RWPE1 (cell line): ENCODE data around the gene DNM3.
A peak's percentile ranks its signal among the peaks of the same experiment; 100 is the strongest.

Experiments used
- CTCF ChIA-PET: fragments of 350-600 bp; sonication (Branson Sonifier 250); formaldehyde crosslinking; extraction: SDS; loops from one replicate; lab custom pipeline; 2021; lab: Yijun Ruan, JAX
- POLR2A ChIA-PET: fragments of 400-600 bp; formaldehyde crosslinking; extraction: SDS; loops from one replicate; lab custom pipeline; 2020; ENCODE audit warnings: antibody characterized with exemption; ENCODE audit not compliant: low non-redundant PET; lab: Yijun Ruan, JAX
- DNase-seq: peaks from one replicate; pipeline ENCODE4 v3.0.0; 2012; ENCODE audit warnings: low spot score
- H3K27ac ChIP-seq: fragments of 450-650 bp; 2 replicates; pipeline ENCODE4 v1.5.1; 2017
- TF ChIP-seq, protein P1 (sequence below): fragments of 450-650 bp; conservative IDR thresholded peaks from 2 replicates; pipeline ENCODE4 v1.5.1; 2017; ENCODE audit warnings: low read depth, mild to moderate bottlenecking

Gene DNM3

DNA sequence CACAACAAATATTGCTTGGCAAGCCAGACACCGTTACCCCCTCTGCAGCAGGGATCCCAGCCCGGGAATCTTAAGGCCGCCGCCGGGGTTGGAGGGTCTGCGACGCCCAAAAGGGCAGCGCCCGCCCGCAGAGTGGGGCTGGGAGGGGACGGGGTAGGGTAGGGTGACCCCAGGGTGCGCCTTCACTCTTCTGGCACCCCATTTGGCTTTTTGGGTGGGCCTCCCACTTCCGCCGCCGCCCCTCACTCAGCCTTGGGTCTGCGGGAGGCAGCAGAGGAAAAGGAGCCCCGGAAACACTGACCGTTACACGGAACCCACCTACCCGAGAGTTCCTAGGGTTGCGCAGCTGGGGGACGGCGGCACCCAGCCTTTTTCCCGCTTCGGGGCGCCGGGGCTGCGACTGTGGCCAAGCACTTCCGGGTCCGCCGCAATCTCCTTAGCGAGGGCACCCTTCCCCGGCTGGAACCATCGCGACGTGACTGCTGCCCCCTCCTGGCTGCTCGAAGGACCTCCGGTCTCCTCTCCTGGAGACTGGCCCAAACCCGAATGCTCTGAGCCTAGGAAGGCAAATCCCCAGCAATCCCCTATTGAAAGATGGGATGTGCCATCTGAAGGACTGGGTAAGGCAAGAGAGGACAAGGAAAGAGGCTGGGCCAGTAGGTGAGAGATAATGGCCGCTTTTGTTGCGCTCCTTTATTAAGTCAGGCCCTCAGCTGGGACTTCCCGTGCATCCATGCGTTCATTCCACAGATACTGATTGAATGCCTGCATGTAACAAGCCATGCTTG lies 602.6 kb downstream of the DNM3 start, which contains the start of gene PIGC:
Gene PIGC, minus strand, starts transcription at position 404 of the 788 bp plus-strand sequence. CDS start 1,447 bp downstream, outside the sequence.
- DNase-seq, result peak; percentile 90
- CTCF ChIA-PET, result interaction anchor here (0.6 to 1.1 kb wide), 9 partner anchors 9 to 658 kb away, joined by 3 read pairs; no protein-coding TSS in a partner anchor
- TF ChIP-seq, protein P1, sequence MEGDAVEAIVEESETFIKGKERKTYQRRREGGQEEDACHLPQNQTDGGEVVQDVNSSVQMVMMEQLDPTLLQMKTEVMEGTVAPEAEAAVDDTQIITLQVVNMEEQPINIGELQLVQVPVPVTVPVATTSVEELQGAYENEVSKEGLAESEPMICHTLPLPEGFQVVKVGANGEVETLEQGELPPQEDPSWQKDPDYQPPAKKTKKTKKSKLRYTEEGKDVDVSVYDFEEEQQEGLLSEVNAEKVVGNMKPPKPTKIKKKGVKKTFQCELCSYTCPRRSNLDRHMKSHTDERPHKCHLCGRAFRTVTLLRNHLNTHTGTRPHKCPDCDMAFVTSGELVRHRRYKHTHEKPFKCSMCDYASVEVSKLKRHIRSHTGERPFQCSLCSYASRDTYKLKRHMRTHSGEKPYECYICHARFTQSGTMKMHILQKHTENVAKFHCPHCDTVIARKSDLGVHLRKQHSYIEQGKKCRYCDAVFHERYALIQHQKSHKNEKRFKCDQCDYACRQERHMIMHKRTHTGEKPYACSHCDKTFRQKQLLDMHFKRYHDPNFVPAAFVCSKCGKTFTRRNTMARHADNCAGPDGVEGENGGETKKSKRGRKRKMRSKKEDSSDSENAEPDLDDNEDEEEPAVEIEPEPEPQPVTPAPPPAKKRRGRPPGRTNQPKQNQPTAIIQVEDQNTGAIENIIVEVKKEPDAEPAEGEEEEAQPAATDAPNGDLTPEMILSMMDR, result peak; percentile 89
- H3K27ac ChIP-seq, result peak within 1 kb of the TSS; percentile 70
- POLR2A ChIA-PET, result no interaction called here

GRCh38 chr1:172446547-172446946 lies 605.2 kb downstream of the DNM3 start:
- TF ChIP-seq, protein P1, result no peak
- ChIA-PET POLR2A (no interaction called here), CTCF (interaction anchor here (0.6 kb wide), 2 partner anchors 30 to 365 kb away, joined by 3 read pairs; no protein-coding TSS in a partner anchor)

GRCh38 chr1:172447641-172448040 lies 606.3 kb downstream of the DNM3 start:
- no peak overlapping the region for H3K27ac ChIP-seq
- TF ChIP-seq, protein P1, result no peak
- DNase-seq, result no peak
- ChIA-PET POLR2A (no interaction called here), CTCF (no interaction called here)

More at GRCh38 chr1:172446547-172446946, 605.2 kb downstream of the DNM3 start:
- no peak for DNase-seq
- no peak overlapping the region for H3K27ac ChIP-seq

GRCh38 chr1:172448995-172449584 lies 607.8 kb downstream of the DNM3 start:
- CTCF ChIA-PET, result interaction anchor here (0.6 kb wide), 1 partner anchor 16 kb away, joined by 3 read pairs; no protein-coding TSS in a partner anchor
- TF ChIP-seq, protein P1, result no peak
- POLR2A ChIA-PET, result no interaction called here
- DNase-seq, result no peak
- H3K27ac ChIP-seq, result no peak overlapping the region

GRCh38 chr1:172449585-172450523 lies 608.6 kb downstream of the DNM3 start:
- ChIA-PET POLR2A (no interaction called here), CTCF (interaction anchor here (0.6 to 1.0 kb wide), 4 partner anchors 16 to 270 kb away, joined by 3 to 6 read pairs (median 4); no protein-coding TSS in a partner anchor)
- TF ChIP-seq, protein P1, result peak; percentile 65
- no peak overlapping the region for H3K27ac ChIP-seq
- DNase-seq, result no peak

DNA sequence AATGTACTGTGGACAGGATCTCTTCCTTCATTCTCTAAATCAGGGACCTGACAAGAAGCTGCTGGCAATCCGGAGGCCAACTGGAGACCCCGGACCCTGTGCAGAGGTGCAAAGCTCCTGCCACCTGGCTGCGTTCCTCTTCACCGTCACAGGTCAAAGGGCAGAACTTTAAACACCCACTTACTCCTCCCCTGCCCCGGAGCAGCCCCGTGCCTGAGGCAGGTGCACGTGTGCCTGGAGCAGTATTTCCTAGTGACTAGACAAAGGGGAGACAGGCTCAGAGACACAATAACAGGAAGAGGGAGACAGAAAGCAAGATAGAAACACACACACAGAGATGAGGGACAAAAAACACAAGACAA lies 609.2 kb downstream of the DNM3 start:
- CTCF ChIA-PET, result interaction anchor here (0.6 to 1.0 kb wide), 4 partner anchors 30 to 521 kb away, joined by 3 to 6 read pairs (median 4); no protein-coding TSS in a partner anchor
- POLR2A ChIA-PET, result no interaction called here
- H3K27ac ChIP-seq, result no peak overlapping the region
- DNase-seq, result no peak
- TF ChIP-seq, protein P1, result no peak
